Lung (tissue), 12 donors: ENCODE measurements around the gene SLC9A9. TPM values are rescaled to one million over a fixed set of nuclear protein-coding genes. Genes with fewer than 3 reads are reported as not detected.

Experiments
- ATAC-seq: fragments of 200-7000 bp; cut with Tn5 transposase; one replicate; pipeline ENCODE4 v1.9.1; 2020; ENCODE audit warnings: moderate number of reproducible peaks; ENCODE audit not compliant: insufficient read depth, low FRiP score
- DNase-seq, 3 donors: peaks; one replicate each; pipeline ENCODE4 v3.0.0-alpha.2; 2013 to 2017
- H3K27ac ChIP-seq, 2 donors: one replicate each; pipeline ENCODE4 v1.5.1; 2013; ENCODE audit warnings: mild to moderate bottlenecking in 2 of 2, moderate library complexity in 2 of 2, control low read depth in 1 of 2, inconsistent platforms in 1 of 2, low read depth in 1 of 2, low read length in 1 of 2
- H3K27me3 ChIP-seq, 3 donors: one replicate each; pipeline ENCODE4 v1.5.1; 2013; ENCODE audit warnings: low read length in 2 of 3; ENCODE audit not compliant: control insufficient read depth in 3 of 3, insufficient read depth in 3 of 3
- H3K36me3 ChIP-seq, 4 donors: one replicate each; pipeline ENCODE4 v1.5.1; 2013; ENCODE audit warnings: low read length in 4 of 4, mild to moderate bottlenecking in 1 of 4, moderate library complexity in 1 of 4; ENCODE audit not compliant: control insufficient read depth in 4 of 4, insufficient read depth in 4 of 4
- H3K4me1 ChIP-seq, 5 donors: one replicate each; pipeline ENCODE4 v1.5.1; 2013; ENCODE audit warnings: low read length in 5 of 5, mild to moderate bottlenecking in 2 of 5, moderate library complexity in 1 of 5; ENCODE audit not compliant: control insufficient read depth in 5 of 5, insufficient read depth in 5 of 5
- H3K4me3 ChIP-seq: one replicate; pipeline ENCODE4 v1.5.1; 2013; ENCODE audit warnings: mild to moderate bottlenecking, control low read depth, moderate library complexity
- H3K9ac ChIP-seq, 2 donors: one replicate each; pipeline ENCODE4 v1.5.1; 2013; ENCODE audit warnings: low read length in 2 of 2, control low read depth in 1 of 2; ENCODE audit not compliant: insufficient read depth in 1 of 2
- H3K9me3 ChIP-seq, 4 donors: one replicate each; pipeline ENCODE4 v1.5.1; 2013; ENCODE audit warnings: low read length in 3 of 4, mild to moderate bottlenecking in 1 of 4, moderate library complexity in 1 of 4; ENCODE audit not compliant: control insufficient read depth in 4 of 4, insufficient read depth in 3 of 4
- WGBS, 2 donors: extraction: QIAGEN DNeasy Blood & Tissue Kit; methylation state at CpG; one replicate each; pipeline ENCODE4 v1.1.7; 2013; 5-methylcytosine and 5-hydroxymethylcytosine counted together
- polyA plus RNA-seq, 2 donors: library from polyadenylated mRNA; stranded (reverse); fragments of 200-250 nt; gene quantifications; one replicate each; pipeline ENCODE4 v1.2.1, GENCODE V29; 2013
- total RNA-seq, 2 donors: library from RNA; depleted of rRNA in 1 of 2; stranded (reverse); fragments of >200 nt in 1 of 2; gene quantifications; one replicate each; pipeline ENCODE4 v1.2.1, GENCODE V29; 2014 to 2021
- TF ChIP-seq, protein P1 (sequence below): IDR thresholded peaks from 2 replicates; pipeline ENCODE4 v1.5.1; 2012; ENCODE audit warnings: mild to moderate bottlenecking; ENCODE audit errors: control extremely low read depth, extremely low read depth
- donor health status: control.
- donor health status: control.
- donor health status: Bipolar disorder and iron deficiency.
- donor health status: healthy.
- donor health status: DM: yes; HTN: yes; CAD: no.

The SLC9A9 gene
- total and polyA plus RNA-seq, 4 donors = 2.2 to 66.3 (median 8.2) TPM

DNA sequence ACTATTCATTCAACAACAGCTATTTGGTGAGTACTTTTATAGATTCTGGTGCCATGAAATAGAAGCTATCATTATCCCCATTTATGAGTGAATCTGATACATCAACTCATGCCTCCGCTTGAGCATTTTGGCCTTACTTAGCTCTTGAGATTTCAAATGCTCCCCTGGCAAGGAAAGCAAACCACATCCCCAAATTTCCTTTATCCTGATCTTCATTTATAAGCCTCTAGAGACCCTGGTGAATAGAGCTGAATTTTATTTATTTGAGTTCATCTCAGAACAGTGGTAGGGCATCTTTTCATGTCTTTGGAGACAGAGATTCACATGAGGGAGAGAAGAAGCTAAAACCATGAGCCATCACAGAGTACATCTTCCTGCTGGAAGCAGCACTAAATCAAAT, 317.2 kb downstream of the SLC9A9 start:
- ATAC-seq = no peak
- Histone ChIP-seq H3K36me3 (no peaks in the 10 kb centered on the region), H3K4me3 (no peak overlapping the region), H3K4me1 (peaks cover 0 to 38% (median 3%) of the 10 kb centered on the region in 5 donors), H3K9me3 (peaks cover 0 to 2% (median 0%) of the 10 kb centered on the region in 4 donors), H3K27ac (no peak overlapping the region), H3K27me3 (no peaks in the 10 kb centered on the region), H3K9ac (no peak overlapping the region)
- TF ChIP-seq, protein P1, sequence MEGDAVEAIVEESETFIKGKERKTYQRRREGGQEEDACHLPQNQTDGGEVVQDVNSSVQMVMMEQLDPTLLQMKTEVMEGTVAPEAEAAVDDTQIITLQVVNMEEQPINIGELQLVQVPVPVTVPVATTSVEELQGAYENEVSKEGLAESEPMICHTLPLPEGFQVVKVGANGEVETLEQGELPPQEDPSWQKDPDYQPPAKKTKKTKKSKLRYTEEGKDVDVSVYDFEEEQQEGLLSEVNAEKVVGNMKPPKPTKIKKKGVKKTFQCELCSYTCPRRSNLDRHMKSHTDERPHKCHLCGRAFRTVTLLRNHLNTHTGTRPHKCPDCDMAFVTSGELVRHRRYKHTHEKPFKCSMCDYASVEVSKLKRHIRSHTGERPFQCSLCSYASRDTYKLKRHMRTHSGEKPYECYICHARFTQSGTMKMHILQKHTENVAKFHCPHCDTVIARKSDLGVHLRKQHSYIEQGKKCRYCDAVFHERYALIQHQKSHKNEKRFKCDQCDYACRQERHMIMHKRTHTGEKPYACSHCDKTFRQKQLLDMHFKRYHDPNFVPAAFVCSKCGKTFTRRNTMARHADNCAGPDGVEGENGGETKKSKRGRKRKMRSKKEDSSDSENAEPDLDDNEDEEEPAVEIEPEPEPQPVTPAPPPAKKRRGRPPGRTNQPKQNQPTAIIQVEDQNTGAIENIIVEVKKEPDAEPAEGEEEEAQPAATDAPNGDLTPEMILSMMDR = no peak
- WGBS, 2 donors = 51 to 98% methylated on average over 1 of the region's 1 CpG
- no peak for DNase-seq

DNA sequence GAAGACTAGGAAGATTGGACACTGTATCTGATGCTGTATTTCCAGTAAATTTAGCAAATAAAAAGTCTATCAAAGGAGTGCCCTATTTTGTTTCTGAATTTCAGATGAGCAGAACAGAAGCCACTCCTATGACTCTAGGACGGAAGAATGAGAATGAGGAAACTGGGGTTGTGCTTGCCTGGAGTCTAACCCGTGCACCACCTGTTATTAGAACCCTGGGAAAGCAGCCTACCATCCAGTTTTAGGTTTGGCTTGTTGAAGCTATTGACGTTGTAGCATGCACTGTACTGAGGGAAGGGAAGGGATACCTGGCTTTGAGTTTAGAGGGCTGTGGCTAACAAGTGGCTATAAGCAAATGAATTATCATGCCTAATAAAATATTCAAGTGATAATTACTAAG, 318.5 kb downstream of the SLC9A9 start:
- no peak overlapping the region for H3K4me3 ChIP-seq
- 68 to 86% methylated on average over 3 of the region's 3 CpGs for WGBS, 2 donors
- no peak for ATAC-seq
- TF ChIP-seq, protein P1 = no peak
- no peak overlapping the region for H3K27ac ChIP-seq
- no peak overlapping the region for H3K9ac ChIP-seq
- no peaks in the 10 kb centered on the region for H3K27me3 ChIP-seq
- no peaks in the 10 kb centered on the region for H3K36me3 ChIP-seq
- H3K4me1 ChIP-seq = peaks cover 0 to 33% (median 2%) of the 10 kb centered on the region in 5 donors
- no peak for DNase-seq
- H3K9me3 ChIP-seq = peaks cover 0 to 2% (median 0%) of the 10 kb centered on the region in 4 donors

DNA sequence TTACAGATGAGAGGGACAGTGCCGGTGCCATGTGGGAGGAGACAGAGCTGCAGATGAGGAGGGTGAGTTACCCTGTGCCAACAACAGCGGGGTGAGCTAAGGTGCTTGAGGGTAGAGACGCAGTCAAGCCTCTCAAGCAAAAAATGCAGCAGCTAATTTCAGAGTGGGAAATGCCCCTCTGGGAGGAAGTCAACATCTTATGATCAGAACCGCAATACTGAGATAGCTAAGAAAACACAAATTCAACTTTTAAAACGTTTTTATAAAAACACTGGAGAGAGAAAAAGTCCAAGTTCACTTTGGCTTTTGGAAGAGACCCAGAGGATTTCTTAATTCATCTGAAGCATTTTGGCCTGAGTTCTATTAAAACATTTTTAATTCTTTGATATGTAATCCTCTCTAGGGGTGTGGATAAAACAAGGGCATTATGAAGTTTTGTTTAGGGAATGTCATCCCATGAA, 319.2 kb downstream of the SLC9A9 start:
- no peaks in the 10 kb centered on the region for H3K27me3 ChIP-seq
- no peak overlapping the region for H3K27ac ChIP-seq
- TF ChIP-seq, protein P1 = no peak
- WGBS, 2 donors = 23 to 29% methylated on average over 5 of the region's 5 CpGs
- H3K4me3 ChIP-seq = no peak overlapping the region
- peak; percentile 64 for ATAC-seq
- H3K4me1 ChIP-seq = peaks cover 0 to 33% (median 2%) of the 10 kb centered on the region in 5 donors
- H3K36me3 ChIP-seq = no peaks in the 10 kb centered on the region
- H3K9ac ChIP-seq = peak overlapping the region in 1 of 2 donors; percentile 27
- peaks cover 0 to 2% (median 0%) of the 10 kb centered on the region in 4 donors for H3K9me3 ChIP-seq
- DNase-seq = peak in 2 of 3 donors; percentile 78 to 88
